Stimulated activated effector memory CD8-positive, alpha-beta T cell treated with anti-CD3 and anti-CD28 coated beads, Interleukin-12 subunit alpha, Interleukin-12 subunit beta, amount 100 ng/mL, for 72 hours (primary cell): Measurements from ENCODE around the gene ASB1.

Experiments used
- ATAC-seq: fragments of 150-1000 bp; cut with Tn5 transposase; 2 replicates; pipeline ENCODE4 v1.10.0; 2021
- DNase-seq, 2 donors: peaks; one replicate each; pipeline ENCODE4 v3.0.0; 2021 to 2022; ENCODE audit warnings: low spot score in 2 of 2
- H3K27ac Mint-ChIP-seq: one replicate; pipeline ENCODE4 v1.8.0; 2022; ENCODE audit warnings: mild to moderate bottlenecking, mixed read lengths
- H3K36me3 Mint-ChIP-seq: one replicate; pipeline ENCODE4 v1.8.0; 2022; ENCODE audit warnings: mild to moderate bottlenecking, mixed read lengths
- H3K4me1 Mint-ChIP-seq: one replicate; pipeline ENCODE4 v1.8.0; 2022; ENCODE audit warnings: mixed read lengths
- H3K4me3 Mint-ChIP-seq: one replicate; pipeline ENCODE4 v1.8.0; 2022; ENCODE audit warnings: mild to moderate bottlenecking, mixed read lengths
- H3K9me3 Mint-ChIP-seq: one replicate; pipeline ENCODE4 v1.8.0; 2022; ENCODE audit warnings: mixed read lengths

Gene ASB1

GRCh38 chr2:238426568-238427434 lies at the start of gene ASB1:
Gene ASB1 (plus strand): TSS chr2:238426927. CDS start chr2:238427071, 144 bp downstream.
- Mint-ChIP-seq H3K9me3 (no peaks in the 10 kb centered on the region), H3K4me3 (peak within 1 kb of the TSS; percentile 82), H3K36me3 (peaks cover 23% of the 10 kb centered on the region), H3K4me1 (peaks cover 38% of the 10 kb centered on the region), H3K27ac (peak within 1 kb of the TSS; percentile 93)
- DNase-seq (peak; percentile 86 to 93), ATAC-seq (peak; percentile 86)

GRCh38 chr2:238378230-238379095 lies 48.3 kb upstream of the ASB1 start:
- no peak for ATAC-seq
- no peak for DNase-seq
- Mint-ChIP-seq H3K4me3 (peak overlapping the region; percentile 28), H3K4me1 (peaks cover 36% of the 10 kb centered on the region), H3K36me3 (peaks cover 6% of the 10 kb centered on the region), H3K27ac (peak overlapping the region; percentile 55), H3K9me3 (no peaks in the 10 kb centered on the region)

GRCh38 chr2:238379096-238379810 lies 47.5 kb upstream of the ASB1 start:
- Mint-ChIP-seq H3K4me1 (peaks cover 36% of the 10 kb centered on the region), H3K36me3 (peaks cover 6% of the 10 kb centered on the region), H3K9me3 (no peaks in the 10 kb centered on the region), H3K27ac (peak overlapping the region; percentile 60), H3K4me3 (peak overlapping the region; percentile 28)
- peak in 1 of 2 donors; percentile 5 for DNase-seq
- peak; percentile 75 for ATAC-seq

- Mint-ChIP-seq H3K9me3 (no peaks in the 10 kb centered on the region), H3K4me3 (no peak overlapping the region), H3K27ac (no peak overlapping the region), H3K36me3 (peaks cover 6% of the 10 kb centered on the region), H3K4me1 (peaks cover 36% of the 10 kb centered on the region)
- no peak for DNase-seq
- no peak for ATAC-seq
Measured at GRCh38 chr2:238380336-238380735, 46.4 kb upstream of the ASB1 start.

GRCh38 chr2:238380785-238381184 lies 45.9 kb upstream of the ASB1 start:
- no peak overlapping the region for H3K27ac Mint-ChIP-seq
- no peak overlapping the region for H3K4me3 Mint-ChIP-seq
- H3K4me1 Mint-ChIP-seq = peaks cover 36% of the 10 kb centered on the region
- ATAC-seq (no peak), DNase-seq (no peak)
- no peaks in the 10 kb centered on the region for H3K9me3 Mint-ChIP-seq
- H3K36me3 Mint-ChIP-seq = peaks cover 6% of the 10 kb centered on the region

GRCh38 chr2:238381341-238382115 lies 45.2 kb upstream of the ASB1 start:
- Mint-ChIP-seq H3K27ac (no peak overlapping the region), H3K4me3 (no peak overlapping the region), H3K4me1 (peaks cover 34% of the 10 kb centered on the region), H3K36me3 (peaks cover 6% of the 10 kb centered on the region), H3K9me3 (no peaks in the 10 kb centered on the region)
- ATAC-seq (no peak), DNase-seq (no peak)

GRCh38 chr2:238382381-238382781 lies 44.3 kb upstream of the ASB1 start:
- Mint-ChIP-seq H3K36me3 (peaks cover 6% of the 10 kb centered on the region), H3K4me1 (peaks cover 29% of the 10 kb centered on the region), H3K9me3 (no peaks in the 10 kb centered on the region), H3K4me3 (no peak overlapping the region), H3K27ac (no peak overlapping the region)
- DNase-seq (no peak), ATAC-seq (no peak)

- ATAC-seq (no peak), DNase-seq (no peak)
- Mint-ChIP-seq H3K27ac (no peak overlapping the region), H3K9me3 (no peaks in the 10 kb centered on the region), H3K36me3 (peaks cover 6% of the 10 kb centered on the region), H3K4me3 (no peak overlapping the region), H3K4me1 (peaks cover 24% of the 10 kb centered on the region)
Measured at GRCh38 chr2:238383135-238383534, 43.6 kb upstream of the ASB1 start.

- Mint-ChIP-seq H3K4me1 (peaks cover 21% of the 10 kb centered on the region), H3K9me3 (no peaks in the 10 kb centered on the region), H3K27ac (no peak overlapping the region), H3K36me3 (peaks cover 6% of the 10 kb centered on the region), H3K4me3 (no peak overlapping the region)
- ATAC-seq (no peak), DNase-seq (no peak)
Measured at GRCh38 chr2:238383743-238384380, 42.9 kb upstream of the ASB1 start.

GRCh38 chr2:238387332-238387731 lies 39.4 kb upstream of the ASB1 start:
- no peak overlapping the region for H3K27ac Mint-ChIP-seq
- no peak overlapping the region for H3K4me3 Mint-ChIP-seq
- no peaks in the 10 kb centered on the region for H3K36me3 Mint-ChIP-seq
- no peaks in the 10 kb centered on the region for H3K9me3 Mint-ChIP-seq
- H3K4me1 Mint-ChIP-seq = peaks cover 6% of the 10 kb centered on the region
- ATAC-seq = no peak
- DNase-seq = no peak

GRCh38 chr2:238388794-238389193 lies 37.9 kb upstream of the ASB1 start:
- H3K36me3 Mint-ChIP-seq = no peaks in the 10 kb centered on the region
- ATAC-seq = no peak
- no peak for DNase-seq
- peaks cover 6% of the 10 kb centered on the region for H3K4me1 Mint-ChIP-seq
- no peak overlapping the region for H3K27ac Mint-ChIP-seq
- no peaks in the 10 kb centered on the region for H3K9me3 Mint-ChIP-seq
- no peak overlapping the region for H3K4me3 Mint-ChIP-seq

- Mint-ChIP-seq H3K36me3 (no peaks in the 10 kb centered on the region), H3K27ac (no peak overlapping the region), H3K4me1 (peaks cover 6% of the 10 kb centered on the region), H3K4me3 (no peak overlapping the region), H3K9me3 (no peaks in the 10 kb centered on the region)
- DNase-seq (no peak), ATAC-seq (no peak)
Measured at GRCh38 chr2:238389988-238390589, 36.6 kb upstream of the ASB1 start.

- no peaks in the 10 kb centered on the region for H3K9me3 Mint-ChIP-seq
- ATAC-seq (no peak), DNase-seq (no peak)
- no peaks in the 10 kb centered on the region for H3K36me3 Mint-ChIP-seq
- peaks cover 6% of the 10 kb centered on the region for H3K4me1 Mint-ChIP-seq
- H3K4me3 Mint-ChIP-seq = no peak overlapping the region
- no peak overlapping the region for H3K27ac Mint-ChIP-seq
Measured at GRCh38 chr2:238391042-238391689, 35.6 kb upstream of the ASB1 start.
